GM18511 (cell line): ENCODE data around the gene TPRN.

Experiments used
- ATAC-seq: cut with Tn5 transposase; IDR thresholded peaks from one replicate; pipeline ENCODE4 v1.9.1; 2021; ENCODE audit warnings: mild to moderate bottlenecking, moderate library complexity; ENCODE audit not compliant: unreplicated experiment

The TPRN gene

DNA sequence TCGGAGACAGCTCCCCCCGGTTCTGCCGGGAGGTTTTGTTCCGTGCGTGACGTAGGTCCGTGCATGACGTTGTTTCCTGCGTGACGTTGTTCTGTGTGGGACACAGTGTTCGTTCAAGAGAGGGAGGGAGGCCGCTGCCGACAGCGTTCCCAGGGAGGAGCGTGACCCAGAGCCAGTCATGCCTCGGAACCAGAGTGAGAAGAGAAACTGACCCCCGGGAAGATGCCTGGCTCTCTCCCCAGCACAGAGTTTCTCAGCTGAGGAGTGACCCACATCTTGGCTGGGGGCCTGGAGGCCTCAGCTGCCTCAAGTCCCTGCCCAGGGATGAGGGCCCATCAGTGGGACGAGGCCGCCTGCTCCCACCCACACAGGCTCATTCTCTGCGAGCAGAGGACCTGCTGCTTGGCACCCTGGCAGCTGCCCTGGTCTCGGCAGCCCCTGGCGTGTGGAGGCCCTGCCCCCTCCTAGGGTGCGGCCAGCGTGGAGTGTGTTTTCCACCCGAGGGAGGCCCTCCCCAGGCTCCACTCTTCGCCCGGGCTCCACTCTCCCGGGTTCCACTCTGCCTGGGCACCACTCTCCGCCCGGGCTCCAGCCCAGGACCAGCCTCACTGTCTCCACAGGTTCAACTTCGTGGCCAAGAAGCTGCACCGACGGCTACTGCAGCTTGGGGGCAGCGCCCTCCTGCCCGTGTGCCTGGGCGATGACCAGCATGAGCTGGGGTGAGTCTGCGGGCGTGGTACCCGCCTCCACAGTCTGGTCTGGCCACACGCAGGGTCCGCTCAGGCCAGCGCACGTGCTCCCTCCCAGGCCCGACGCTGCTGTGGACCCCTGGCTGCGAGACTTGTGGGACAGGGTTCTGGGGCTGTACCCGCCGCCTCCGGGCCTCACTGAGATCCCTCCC lies 12.9 kb upstream of the TPRN start:
- no peak for ATAC-seq

DNA sequence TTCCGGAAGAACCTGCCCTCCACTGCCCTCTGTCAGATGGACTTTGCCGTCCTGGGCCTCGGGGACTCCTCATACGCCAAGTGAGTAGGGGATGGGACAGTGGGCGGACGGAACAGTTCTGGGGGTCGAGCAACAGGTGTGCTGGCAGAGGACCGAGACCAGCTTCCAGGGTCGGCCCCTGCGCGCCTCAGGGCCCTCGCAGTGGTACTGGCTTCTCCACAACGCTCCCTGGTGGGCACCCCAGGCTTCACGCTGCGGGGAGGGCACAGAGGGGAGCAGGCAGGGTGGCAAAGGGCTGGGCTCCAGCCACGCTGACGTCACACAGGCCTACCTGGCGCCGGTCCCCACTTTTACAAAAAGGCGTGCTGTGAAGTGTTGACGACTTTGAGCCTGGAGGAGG lies 12.0 kb upstream of the TPRN start:
- ATAC-seq: no peak

DNA sequence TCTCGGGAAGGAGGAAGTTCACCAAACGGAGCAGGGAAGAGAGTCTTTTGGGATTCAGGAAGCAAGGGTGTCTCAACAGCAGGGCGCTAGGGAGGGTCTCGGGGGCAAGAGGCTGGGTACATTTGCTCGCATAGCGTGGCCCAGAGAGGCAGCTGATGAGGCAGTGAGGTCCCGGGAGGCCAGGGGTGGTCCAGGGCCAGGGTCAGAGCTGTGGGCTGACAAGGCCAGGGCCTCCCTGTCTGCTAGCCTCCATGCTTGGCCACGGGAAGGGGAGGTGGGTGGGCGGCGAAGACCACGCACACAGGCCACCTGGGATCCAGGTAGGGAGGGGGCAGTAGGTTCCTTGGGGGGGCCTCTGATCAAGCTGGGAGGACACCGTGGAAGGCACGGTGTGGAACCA lies 11.0 kb upstream of the TPRN start:
- no peak for ATAC-seq

DNA sequence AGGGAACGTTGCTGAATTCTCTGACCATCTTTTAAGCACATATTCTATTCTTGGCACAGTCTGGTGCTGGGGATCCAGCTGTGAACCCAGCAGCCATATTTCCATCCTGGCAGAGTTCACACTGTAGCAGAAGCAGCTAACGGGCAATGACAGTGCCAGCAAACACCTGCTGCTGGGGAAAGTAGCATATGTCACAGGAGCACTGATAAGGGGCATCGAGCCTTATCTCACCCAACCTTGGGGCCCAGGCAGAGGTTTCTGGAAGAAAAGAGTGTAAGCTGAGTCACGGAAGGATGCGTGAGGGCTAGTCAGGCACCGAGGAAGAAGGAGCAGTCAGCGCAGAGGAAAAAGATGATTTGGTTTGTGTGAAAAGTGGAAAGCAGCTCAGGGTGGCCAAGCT lies 6.1 kb upstream of the TPRN start:
- ATAC-seq: no peak

DNA sequence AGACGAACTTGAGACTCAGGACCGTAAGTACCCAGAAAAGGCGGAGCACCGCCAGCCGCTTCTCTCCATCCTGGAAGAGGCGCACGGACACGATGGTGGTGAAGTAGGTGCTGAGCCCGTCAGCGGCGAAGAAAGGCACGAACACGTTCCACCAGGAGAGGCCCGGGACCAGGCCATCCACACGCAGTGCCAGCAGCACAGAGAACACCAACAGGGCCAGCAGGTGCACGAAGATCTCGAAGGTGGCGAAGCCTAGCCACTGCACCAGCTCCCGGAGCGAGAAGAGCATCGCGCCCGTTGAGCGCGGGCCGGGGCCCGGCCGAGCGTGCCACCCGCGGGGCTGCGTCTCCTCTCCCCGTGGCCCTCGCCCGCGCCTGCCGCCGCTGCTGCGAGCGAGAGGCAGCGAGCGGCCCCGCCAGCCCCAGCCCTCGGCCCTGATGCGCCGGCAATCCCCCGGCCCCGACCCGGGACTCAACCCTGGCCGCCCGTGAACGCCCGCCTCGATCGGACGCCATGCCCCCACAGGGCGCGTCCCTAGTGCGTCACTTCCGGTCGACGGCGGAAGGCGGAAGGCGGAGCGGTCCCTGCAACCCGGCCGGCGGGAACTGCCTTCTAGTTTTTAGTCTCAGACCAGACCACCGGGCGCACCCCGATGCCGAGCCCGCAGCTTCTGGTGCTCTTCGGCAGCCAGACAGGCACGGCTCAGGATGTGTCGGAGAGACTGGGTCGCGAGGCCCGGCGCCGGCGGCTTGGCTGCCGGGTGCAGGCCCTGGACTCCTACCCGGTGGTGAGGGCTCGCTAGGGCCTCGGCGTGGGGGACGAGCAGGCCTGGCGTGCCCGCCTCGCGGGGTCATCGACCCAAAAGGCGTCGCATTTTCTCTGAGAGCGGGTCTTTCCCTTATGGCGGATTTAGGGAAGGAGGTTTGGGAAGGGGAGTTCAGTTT lies 4.9 kb upstream of the TPRN start, which contains the start of the genes NDOR1 and TMEM203:
TSS of gene NDOR1 (plus strand) at position 575 of the 944 bp plus-strand sequence. CDS start at position 653, 78 bp downstream.
TSS of gene TMEM203 (minus strand) at position 523 of the 944 bp plus-strand sequence. CDS start at position 289, 234 bp downstream.
- ATAC-seq: peak; percentile 47

DNA sequence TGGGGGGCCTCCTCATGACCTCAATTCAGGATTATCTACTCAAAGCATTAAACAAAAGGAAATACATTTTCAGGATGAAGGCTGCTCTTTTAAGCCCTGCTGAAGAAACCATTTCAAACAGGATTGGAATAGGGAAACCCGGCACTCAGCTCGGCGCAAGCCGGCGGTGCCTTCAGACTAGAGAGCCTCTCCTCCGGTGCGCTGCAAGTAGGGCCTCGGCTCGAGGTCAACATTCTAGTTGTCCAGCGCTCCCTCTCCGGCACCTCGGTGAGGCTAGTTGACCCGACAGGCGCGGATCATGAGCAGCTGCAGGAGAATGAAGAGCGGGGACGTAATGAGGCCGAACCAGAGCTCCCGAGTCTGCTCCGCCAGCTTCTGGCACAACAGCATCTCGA lies 4.2 kb upstream of the TPRN start:
- no peak for ATAC-seq

DNA sequence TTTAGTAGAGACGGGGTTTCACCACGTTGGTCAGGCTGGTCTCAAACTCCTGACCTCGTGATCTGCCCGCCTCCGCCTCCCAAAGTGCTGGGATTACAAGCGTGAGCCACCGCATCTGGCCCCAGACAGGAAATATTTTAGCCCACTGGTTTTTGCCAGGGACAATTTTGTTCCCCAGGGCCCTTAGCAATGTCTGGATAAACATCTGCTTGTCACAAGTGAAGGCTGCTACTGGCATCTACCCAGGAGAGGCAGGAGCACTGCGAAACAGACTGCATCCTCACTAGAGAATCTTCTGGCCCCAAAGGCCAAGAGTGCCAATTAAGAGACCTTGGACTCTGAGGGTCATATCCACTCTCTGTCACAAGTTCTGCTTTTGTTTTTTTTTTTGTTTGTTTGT lies 2.4 kb upstream of the TPRN start:
- ATAC-seq: no peak

DNA sequence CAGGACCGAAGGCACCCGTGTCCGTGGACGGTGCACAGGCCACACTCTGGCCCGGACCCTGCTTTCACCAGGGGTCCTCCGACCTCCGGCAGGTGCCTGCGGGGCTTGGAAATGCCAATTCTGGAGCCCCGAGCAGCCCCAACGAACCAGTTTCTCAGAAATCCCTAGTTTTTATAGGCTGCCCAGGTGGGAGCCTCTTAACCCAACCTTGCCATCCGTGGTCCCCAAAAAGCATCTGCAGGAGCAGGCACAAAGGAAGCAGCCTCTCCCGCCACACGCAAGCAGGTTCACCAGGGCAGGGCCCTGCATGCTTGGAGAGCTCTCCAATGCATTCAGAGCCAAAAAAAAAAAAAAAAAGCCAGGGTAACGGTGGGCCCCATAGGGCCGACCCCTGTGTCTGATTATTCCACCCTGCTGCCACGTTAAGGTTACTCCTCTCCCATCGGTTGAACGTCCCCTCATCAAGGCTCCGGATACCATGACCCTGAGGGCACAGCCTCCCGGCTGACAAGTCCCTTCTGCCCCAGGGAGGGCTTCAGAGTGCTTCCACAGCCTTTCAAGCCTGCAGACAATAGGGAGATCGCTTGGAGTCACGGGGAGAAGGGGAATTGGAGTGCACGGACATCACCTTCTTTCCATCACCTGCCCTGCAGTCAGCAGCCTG lies 796 bp upstream of the TPRN start:
- ATAC-seq: no peak

DNA sequence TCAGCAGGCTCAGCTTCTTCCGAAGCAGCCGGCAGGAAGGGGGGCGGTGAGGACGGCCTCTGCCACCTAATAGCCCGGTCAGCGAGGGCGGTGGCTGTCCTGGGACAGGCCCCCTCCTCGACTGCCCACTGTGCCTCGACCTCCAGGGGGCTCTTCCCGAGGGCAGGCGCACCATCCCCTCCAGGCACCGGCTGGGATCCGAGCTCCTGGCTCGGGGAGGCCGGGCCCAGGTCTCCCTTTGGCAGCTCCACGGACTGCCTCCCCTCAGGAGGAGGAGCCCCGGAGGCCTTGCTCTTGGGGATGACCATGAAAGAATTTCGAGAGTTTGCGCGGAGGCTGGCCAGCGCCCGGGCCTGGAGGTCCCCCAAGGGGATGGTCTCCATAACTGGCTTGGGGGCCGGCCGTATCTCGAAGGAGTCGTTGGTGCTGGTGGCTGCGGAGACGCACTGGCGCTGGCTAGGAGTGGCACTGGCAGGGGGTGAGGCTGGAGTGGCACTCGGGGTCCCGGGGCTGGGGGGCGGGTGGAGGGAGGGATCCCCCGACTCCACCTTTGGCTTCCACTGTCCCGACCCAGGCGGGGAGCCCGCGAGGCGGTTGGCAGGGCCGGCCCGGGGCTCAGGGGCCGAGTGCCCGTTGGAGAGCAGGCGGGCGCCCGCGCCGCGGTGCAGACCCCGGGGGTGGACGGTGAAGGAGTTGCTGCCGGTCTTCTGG lies 975 bp downstream of the TPRN start:
- no peak for ATAC-seq

DNA sequence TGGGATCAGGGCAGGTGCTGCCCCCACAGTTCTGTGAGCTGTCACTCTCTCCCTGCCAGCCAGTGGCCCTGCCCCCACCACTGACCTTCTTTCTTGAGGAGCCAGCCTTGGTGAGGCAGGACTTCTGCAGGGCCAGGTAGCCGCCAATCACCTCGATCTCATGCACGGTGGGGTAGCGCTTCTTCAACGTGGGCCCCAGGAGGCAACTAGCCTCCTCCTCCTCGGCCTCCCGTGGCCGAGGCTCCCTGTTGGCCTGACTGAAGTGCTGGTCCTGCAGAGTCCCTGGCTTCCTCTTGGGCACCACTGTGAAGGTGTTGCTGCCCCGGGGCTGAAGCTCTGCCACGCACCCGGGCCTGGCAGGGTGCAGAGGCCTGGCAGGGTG lies 1.6 kb downstream of the TPRN start:
- no peak for ATAC-seq

DNA sequence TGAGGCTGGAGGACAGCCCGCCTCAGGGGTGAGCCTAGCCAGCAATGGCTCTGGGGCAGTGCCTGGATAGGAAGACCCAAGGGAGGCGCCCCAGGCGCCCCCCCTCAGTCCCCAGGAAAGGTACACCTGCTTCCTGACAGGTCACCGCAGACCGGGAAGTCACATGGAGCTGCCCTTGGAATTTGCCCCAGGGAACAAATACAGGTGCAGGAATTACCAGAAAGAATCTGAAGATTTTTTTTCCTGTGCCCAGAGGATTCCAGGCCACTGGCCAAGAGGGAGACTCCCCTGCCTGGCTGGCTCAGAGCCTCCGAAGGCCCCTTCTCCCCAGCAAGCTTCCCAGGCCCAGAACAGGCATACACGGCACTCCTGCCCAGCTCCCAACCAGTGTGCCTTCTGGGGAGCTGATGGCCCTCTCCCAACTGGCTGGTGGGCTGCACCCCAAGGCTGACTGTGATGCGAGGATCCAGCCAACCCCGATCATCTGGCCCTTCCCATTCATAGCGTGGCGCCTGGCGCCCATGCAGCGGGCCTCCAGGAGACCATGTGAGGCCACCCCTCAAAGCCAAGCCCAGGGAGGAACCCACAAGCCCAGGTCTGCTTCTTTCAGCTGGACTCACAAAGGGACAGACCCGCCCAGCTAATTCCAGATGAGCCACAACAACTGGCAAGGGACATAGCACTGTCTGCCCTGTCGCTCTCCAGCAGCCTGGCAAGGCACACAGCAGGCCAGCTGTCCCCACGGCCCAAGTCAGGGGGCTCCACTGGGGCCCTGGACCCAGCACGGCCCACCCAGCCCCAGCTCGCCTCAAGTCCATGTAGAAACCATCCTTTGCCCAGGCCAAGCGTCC lies 2.3 kb downstream of the TPRN start:
- no peak for ATAC-seq

DNA sequence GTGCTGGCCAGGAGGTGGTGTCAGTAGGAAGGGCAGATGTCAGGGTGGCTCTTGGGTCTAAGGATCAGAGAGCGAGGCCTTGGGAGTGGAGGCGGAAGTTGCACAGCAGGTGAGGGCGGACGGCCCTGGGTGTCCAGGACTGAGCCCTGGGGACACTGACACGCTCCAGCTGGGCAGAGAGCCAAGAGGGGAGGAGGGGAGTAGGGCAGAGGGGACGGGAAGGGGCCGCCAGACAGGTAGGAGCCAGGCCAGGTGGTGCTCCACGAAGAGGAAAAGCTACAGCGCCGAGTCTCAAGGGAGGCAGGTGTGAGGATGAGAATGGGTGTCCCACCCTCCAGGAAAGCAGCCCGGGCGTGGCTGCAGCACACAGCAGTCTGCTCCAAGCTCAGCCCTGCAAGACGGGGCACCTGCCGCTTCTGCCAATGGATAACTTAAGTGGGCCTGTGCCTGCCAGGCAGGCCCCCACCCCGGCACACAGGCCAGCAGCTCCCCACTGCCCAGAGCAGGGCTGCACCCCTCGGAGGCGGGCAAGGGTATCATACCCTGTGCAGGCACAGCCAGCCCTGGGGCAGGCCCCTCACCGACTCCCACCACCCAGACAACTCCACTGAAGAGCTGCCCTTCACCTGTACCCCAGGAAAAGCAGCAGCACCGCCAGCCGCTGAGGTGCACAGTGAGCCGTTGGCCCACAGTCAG lies 4.9 kb downstream of the TPRN start:
- no peak for ATAC-seq

DNA sequence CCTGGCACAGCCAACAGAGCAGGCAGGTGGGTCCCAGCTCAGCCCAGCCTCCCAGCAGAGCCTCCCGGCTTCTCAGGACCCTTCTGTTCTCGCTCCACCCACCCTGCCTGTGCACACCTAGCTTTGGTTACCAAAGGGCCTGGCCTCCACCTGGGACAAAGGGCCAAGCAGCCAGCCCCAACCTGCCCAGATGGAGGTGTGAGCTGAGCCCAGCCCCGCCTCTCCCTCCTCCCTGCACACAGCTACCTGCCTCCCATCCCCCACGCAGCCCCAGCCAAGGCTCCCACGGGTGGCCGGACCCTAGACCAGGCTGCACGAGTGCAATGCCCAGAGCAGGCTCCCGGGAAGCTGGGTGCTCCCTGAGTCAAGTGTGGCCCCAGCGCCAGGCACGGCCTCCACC lies 5.6 kb downstream of the TPRN start:
- no peak for ATAC-seq

DNA sequence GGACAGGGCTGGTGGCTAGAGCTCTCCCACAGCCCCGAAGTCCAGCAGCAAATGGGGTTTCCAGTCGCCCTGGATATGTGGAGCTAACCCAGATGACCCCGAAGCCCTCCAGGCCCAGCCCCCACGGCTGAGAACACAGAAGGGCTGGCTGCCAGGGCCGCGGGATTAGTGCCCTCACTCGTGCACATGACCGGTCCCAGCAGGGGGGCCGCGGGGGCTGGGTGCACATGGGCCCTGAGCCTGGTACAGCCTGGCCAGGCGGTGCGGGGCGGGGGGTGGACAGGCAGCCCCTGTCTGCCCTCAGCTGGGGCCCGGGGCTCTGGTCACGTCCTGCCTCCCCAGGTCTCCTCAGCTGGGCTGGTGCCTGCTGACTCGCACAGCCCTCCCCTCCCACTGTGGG lies 6.2 kb downstream of the TPRN start:
- ATAC-seq: no peak

DNA sequence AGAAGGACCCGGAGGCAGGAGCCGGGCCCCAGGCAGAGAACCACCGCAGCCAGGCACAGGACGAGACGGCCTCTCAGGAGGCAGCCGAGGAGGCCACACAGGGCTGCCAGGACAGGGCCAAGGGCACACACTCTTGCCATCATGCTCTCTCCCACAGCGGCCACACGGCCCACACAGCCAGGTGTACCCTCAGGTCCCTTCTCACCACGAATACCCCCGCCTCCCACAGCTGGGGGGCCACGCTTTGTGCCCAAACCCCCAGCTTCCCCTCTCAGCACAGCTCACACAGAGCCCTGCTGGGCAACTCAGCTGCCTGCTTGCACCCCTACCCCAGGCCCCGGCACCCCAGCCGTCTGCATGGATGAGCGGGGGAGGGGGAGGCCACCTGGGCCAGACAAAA lies 6.8 kb downstream of the TPRN start:
- no peak for ATAC-seq

DNA sequence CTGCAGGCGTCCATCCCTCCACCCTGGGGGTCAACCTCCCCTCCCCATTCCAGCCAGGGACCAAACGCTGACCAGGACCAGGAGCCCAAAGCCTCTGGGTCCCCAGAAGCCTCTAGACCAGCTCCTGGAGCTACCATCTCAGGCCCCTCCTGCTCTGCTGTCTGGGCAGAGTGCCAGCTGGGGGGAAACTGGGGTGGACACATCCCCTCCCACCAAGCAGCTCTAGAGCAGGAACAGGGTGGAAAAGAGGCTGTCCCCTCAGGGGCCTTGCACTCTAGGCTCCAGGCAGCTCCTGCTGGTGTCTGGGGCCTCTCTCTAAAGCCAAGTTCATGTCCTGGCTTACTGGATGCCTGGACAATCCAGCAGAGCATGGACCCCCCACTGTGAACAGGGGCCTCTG lies 7.7 kb downstream of the TPRN start:
- no peak for ATAC-seq

DNA sequence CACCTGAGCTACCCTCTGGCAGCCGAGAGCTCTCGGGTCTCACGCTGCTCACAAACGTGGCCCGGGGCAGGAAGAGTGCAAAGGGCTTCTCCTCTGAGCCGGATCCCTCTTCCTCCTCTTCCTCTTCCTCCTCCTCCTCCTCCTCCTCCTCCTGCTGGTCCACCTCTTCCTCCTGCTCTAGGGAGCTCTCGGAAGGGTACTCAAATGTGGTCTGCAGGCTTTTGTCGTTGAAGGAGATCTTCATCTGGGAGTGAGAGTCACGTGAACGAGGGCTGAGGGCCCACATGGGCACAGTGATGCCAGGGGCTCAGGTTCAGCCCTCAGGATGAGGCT lies 8.1 kb downstream of the TPRN start:
- no peak for ATAC-seq

DNA sequence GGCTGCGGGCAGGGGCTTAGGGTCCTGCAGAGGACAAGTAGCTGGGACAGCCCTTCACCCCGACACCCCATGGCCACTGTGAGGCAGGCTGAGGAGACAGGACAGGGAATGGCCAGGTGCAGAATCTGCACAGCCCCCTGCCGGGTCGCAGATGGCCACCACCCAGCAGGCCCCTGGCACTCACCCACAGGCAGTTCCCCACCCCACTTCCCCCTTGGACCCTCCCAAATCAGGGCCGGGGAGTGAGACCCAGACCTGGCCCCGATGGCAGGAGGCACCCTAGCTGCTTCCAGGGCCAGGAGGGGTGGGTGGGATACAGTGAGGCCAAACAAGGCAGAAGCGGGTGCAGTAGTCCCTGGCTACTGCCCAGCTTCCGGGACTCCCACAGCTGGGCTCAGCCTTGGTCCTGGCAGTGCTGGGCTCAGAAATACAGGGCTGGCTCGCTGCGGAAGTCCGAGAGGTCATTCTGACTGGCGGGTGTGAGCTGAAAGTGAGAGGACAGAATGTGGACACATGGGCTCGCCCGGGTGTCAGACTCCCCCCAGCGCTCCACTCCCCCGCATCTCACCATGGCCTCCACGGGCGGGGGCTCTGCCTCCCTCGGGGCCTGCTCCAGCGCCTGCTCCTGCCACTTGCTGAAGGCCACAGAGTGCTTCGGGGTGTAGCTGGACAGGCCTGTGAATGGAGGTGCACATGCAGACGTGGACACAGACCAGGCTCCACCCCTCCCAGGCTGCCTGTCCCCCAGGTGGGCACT lies 8.7 kb downstream of the TPRN start:
- ATAC-seq: no peak
